ENCODE results near the gene FBXO4.

The FBXO4 gene

DNA sequence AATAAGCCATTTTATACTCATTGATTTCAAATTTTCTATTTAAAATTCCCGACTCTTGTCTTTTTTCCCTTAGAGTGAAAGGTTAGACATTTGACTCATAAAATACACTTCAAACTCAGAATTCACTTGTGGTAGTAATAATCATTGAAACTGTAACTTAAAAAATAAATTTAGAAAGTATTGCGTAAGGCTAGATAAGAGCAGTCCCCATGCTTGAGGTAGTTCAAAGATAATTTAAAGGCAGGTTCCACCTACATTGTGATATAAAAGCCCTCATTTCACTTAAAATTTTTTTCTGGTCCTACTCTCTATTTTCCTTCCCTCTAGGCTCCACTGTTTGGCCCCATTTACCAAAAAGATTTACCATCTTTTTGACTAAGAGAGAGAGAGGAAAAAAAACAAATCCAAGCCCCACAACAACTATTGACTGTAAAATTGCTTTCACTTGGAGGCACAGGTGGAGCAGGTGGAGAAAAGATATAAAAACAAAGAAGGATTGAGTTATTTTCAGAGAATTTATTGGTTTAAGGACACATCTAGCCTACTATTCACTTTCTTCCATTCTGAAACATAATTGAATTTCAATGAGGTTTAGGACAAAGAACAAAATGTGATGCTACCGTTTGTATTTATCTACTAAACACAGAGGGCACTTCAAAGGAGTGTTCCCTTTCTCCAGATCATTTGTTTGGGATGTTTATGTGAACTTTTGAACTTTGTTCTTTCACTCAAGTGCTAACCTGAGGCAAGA is 61.0 kb downstream of the FBXO4 start:
- no peak for DNase-seq
